GM03348 (cell line): ENCODE results near the gene FFAR1.

Experiments
- DNase-seq: peaks from one replicate; pipeline ENCODE4 v3.0.0; 2012; ENCODE audit warnings: low spot score

The FFAR1 gene, protein sequence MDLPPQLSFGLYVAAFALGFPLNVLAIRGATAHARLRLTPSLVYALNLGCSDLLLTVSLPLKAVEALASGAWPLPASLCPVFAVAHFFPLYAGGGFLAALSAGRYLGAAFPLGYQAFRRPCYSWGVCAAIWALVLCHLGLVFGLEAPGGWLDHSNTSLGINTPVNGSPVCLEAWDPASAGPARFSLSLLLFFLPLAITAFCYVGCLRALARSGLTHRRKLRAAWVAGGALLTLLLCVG (N-terminal part only)

DNA sequence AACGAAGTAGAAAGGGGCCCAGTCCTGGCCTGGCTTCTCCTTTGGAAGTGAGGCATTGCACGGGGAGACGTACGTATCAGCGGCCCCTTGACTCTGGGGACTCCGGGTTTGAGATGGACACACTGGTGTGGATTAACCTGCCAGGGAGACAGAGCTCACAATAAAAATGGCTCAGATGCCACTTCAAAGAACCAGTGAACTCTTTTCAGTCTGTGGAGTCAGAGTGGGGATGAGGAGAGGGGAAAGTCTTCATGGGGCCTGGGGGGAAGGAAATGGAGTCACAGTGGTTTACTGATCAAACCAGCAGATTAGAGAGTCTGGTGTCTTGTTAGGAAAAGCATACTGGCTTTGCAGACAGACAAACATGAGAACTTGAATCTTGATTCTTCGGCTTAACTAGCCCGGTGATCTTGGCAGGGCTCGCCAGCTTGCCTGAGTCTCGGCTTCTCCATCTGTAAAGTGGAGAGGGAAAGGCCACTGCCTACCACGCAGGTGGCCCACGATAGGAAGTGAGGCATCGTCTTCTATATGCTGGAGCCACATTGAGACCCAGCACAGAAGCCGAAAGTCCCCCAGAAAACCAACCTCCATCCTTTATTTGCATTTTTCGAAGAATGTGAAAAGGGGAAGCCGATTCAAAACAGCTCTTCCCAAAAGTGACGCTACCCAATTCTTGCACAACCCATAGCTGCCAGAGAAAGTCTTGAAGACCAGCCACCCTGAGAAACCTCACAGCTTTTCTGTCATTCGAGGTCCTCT lies at the start of gene FFAR1:
TSS of gene FFAR1 (plus strand) at position 732 of the 759 bp plus-strand sequence. CDS start 3,650 bp downstream, outside the sequence.
- no peak for DNase-seq

DNA sequence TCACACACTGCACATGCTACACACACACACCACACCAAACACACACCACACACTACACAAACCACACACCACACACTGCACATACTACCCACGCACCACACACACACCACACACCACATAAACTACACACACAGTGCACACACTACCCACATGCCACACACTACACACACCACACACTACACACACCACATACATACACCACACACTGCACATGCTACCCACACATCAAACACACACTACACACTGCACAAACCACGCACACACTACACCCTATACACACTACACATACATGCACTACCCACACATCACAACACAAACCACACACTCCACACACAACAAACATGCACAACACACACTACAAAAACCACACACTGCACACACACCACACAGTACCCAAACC lies 49.8 kb upstream of the FFAR1 start:
- DNase-seq = no peak

DNA sequence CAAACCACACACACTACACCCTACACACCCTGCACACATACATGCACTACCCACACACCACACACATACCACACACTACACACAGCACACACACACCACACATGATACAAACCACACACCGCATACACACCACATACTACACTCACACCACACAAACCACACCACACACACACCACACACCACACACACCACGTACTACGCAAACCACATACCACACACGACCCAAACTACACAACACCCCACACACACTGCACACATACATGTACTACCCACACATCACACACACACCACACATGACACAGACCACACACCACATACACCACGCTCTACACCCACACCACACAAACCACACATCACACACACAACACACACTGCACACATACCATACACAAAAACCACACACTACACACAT lies 49.1 kb upstream of the FFAR1 start:
- DNase-seq = no peak

DNA sequence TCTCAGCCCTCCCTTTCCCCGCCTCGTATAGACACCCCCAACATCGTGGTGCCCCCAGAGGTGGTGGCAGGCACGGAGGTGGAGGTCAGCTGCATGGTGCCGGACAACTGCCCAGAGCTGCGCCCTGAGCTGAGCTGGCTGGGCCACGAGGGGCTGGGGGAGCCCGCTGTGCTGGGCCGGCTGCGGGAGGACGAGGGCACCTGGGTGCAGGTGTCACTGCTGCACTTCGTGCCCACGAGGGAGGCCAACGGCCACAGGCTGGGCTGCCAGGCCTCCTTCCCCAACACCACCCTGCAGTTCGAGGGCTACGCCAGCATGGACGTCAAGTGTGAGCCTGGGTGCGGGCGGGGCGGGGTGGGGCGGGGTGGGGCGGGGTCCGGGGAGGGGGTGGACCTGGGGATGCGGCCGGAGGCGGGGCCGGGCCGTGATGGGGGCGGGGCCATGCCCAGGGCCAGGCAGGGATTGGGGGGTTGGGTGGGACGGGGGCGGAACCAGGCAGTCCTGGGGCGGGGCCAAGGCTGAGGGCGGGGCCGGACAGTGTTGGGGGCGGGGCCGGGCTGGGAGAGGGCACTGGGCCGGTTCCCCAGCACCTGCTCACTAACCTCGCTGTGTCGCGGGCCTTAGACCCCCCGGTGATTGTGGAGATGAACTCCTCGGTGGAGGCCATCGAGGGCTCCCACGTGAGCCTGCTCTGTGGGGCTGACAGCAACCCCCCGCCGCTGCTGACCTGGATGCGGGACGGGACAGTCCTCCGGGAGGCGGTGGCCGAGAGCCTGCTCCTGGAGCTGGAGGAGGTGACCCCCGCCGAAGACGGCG lies 48.0 kb upstream of the FFAR1 start:
- DNase-seq = no peak

DNA sequence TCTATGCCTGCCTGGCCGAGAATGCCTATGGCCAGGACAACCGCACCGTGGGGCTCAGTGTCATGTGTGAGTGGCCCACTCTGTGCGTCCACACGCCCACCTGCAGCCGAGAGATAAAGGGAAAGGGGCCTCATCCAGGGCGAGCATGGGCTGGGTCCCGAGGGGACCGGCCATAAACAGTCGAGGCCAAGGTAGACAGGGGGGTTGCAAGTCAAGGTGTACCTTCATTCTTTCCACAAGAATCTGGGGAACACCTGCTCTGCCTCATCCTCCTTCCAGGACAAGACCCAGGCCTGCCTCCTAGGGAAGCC lies 47.4 kb upstream of the FFAR1 start:
- DNase-seq = no peak

DNA sequence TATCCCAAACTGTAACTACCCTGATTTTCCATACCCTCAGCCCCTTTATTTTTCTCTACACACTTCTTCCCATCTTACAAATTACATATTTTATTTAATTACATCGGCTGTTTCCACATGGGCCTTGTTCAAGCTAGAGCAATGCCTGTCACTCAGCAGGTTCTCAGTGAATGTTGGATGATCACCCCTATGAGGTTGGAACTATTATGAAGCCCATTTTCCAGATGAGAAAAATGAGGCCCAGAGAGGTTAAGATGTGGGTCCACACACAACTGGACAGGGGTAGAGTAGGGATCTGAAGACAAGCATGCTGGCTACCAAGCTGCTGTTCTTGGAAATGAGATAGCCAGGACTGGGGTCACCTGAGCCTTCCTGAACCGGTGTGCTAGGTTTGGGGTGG lies 45.7 kb upstream of the FFAR1 start:
- DNase-seq = no peak

DNA sequence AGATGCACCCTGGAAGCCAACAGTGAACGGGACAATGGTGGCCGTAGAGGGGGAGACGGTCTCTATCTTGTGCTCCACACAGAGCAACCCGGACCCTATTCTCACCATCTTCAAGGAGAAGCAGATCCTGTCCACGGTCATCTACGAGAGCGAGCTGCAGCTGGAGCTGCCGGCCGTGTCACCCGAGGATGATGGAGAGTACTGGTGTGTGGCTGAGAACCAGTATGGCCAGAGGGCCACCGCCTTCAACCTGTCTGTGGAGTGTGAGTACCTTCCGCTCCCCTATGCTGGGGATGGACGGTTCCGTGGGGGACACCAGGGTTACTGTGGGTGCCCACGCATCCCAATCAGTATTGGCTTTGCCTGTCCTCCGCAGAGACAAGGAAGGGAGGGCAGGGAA lies 45.3 kb upstream of the FFAR1 start:
- DNase-seq = no peak

DNA sequence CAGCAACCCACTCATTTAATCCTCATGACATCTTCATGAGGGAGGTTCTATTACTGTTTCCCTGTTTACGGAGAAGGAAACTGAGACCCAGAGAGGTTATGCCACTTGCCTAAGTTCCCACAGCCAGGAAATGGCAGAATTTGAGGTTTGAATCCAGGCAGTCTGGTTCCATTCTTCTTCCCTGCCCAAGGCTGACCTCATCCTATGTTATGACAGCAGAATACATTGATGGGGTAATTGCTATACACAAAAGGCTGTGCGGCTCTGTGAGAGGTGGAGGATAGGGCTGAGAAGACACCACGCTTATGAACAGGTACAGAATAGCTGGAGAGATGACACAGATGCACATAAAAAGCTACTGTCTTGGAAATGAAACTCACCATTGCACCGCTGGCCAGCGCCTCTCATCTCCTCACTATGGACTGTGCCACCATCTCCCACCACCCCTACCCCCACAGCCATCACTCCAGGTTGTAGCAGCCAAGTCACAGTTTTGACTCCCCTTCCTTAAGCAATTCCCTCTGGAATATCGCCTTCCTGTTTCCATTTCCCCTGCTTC lies 44.3 kb upstream of the FFAR1 start:
- DNase-seq = no peak

DNA sequence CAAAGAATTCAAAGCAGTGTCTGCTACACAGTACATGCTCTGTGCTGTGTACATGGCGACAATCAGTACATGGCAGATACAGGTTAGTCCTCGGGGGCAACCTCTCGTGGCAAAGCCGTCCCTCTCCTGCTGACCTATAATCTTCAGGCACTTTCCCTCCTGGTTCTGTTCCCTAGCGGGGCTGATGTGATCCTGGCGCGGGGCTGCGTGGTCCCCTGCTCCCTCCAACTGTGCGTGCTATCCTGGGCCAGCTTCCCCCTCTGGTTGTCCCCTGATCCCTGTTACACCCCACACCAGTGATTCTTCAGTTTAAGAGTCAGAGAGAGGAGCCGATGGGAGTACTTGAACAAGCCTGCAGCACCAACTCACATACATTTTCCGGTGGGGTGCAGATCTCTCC lies 43.7 kb upstream of the FFAR1 start:
- DNase-seq = no peak

DNA sequence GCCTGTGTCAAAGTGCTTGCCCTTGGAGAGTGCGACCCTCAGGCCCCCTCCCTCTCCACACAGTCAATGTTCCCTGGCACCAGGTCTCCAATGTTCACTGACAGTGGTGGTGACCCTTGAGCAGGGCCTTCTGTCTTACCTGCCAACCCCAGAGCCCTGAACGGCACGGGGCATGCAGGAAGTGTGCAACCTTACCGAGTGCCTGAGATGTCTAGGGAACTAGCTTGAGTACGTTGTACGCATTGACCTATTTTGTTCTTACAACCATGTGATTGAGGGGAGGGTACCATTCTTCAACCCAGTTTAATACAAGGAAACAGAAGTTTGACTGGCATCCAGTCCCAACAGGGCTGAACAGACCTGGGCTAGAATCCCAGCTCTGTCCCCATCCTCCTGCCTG lies 42.5 kb upstream of the FFAR1 start:
- no peak for DNase-seq

DNA sequence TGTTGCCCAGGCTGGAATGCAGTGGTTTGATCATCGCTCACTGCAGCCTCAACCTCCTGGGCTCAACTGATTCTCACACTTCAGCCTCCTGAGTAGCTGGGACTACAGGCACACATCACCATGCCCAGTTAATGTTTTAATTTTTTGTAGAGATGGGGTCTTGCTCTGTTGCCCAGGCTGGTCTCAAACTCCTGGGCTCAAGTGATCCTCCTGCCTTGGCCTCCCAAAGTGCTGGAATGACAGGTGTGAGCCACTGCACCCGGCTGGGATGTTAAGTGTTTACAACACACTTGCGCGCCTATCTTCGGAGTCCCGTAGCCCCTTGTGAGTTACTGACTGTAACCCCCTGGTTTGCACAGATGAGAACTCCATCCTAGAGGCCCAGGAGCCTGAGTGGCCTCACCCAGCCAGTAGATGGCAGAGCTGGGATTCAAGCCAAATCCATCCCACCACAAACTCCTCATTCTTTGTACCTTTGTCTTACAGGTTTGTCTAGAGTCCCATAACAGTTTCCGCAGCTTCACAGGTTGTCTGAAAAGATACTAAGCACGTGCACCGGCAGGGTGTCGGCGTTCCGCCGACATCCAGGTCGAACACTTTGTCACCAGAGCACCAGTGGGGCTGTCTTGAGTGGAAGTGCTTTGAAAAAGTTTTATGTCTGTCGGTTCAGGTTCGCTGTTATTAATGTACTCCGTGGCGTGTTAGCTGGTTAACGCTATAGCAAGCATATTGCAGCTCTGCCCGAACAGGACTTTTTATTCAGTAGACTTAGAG lies 41.0 kb upstream of the FFAR1 start:
- no peak for DNase-seq

DNA sequence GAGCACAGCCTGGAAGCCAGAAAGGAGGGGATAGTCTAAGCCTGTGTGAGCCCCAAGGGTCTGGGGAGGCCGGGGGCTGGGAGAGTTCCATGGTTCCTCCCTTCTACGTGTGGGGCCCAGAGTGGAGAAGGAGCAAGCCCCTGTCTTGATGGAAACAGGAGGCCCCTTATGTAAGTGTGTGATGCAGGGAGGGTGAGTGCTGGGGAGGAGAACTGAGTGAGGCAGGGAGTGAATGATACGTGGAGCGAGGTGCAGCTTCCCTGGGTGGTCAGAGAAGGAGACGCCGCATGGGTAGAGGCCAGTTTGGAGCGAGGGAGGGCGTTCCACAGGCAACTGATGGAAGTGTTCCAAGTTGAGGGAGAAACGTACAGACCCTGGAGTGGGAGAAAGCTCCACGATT lies 39.8 kb upstream of the FFAR1 start:
- no peak for DNase-seq

DNA sequence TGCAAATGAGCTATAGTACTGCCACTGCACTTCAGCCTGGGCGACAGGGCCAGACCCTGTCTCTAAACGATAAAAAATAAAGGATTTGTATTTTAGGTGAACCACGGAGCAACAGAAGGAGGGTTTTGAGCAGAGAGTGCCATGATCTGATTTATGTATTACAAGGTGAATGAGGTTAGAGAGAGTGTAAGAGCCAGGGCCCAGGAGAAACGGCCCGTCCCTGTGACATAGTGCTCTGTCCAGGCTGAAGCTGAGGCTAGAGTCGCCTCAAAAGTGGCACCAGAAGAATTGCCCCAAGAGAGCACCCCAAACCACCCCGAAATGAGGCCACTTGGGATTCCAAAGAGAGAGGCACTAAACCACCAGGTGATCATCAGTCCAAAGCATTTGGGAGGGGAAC lies 38.8 kb upstream of the FFAR1 start:
- no peak for DNase-seq

DNA sequence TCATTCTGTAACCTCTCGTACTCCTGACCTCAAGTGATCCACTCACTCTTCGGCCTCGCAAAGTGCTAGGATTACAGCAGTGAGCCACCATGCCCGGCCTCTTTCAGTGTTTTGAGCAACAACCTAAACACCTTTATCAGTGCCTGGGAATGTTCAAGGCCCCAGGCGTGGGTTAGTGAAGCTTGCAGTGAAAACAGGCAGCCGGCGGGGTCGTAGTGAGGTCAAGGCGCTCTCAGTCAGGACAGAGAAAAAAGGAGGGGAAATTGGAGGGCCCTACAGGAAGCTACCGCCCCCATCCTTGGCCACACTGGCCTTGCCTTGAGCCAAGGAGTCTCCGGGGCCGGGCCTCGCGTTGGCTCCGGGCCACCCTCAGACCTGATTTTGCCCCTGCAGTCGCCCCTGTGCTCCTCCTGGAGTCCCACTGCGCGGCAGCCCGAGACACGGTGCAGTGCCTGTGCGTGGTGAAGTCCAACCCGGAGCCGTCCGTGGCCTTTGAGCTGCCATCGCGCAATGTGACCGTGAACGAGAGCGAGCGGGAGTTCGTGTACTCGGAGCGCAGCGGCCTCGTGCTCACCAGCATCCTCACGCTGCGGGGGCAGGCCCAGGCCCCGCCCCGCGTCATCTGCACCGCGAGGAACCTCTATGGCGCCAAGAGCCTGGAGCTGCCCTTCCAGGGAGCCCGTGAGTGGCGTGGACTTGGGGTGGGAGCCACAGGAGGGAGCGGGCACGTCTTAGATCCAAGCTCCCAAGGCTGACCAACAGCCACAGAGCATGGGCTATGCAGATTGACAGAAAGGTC lies 38.0 kb upstream of the FFAR1 start:
- no peak for DNase-seq

DNA sequence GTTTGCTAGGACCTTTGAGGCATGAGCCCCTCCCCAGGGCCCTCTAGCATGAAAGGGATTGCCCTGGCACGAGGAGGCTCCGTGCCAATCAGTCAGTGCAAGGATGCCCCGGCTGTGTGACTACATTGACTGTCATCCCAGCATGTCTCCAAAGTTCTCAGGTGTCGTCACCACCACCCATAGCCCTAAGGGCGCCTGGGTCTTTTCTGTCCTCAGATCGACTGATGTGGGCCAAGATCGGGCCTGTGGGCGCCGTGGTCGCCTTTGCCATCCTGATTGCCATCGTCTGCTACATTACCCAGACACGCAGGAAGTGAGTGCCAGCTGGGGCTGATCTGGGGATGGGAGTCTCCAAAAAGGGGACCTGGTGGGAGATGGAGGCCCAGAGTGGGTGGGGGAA lies 37.4 kb upstream of the FFAR1 start:
- DNase-seq = no peak

DNA sequence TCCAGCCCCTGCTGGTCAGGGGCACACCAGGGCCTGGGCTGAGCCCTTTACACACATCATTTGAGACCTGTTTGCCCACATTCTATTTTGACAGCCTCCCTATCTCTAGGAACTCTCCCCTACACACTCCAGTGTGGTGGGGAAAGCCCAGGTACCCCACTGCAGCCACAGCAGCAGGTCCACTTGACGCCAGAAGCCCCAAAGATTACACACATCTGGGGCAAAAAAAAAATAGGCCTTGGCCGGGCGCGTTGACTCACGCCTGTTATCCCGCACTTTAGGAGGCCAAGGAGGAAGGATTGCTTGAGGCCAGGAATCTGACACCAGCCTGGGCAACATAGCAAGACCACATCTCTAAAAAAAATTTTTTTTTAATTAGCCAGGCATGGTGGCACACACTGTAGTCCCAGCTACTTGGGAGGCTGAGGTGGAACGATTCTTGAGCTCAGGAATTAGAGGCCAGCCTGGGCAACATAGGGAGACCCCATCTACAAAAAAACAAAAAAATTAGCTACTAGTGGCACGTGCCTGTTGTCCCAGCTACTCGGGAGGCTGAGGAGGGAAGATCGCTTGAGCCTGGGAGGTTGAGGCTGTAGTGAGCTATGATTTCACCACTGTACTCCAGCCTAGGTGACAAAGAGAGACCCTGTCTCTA lies 36.8 kb upstream of the FFAR1 start:
- no peak for DNase-seq

DNA sequence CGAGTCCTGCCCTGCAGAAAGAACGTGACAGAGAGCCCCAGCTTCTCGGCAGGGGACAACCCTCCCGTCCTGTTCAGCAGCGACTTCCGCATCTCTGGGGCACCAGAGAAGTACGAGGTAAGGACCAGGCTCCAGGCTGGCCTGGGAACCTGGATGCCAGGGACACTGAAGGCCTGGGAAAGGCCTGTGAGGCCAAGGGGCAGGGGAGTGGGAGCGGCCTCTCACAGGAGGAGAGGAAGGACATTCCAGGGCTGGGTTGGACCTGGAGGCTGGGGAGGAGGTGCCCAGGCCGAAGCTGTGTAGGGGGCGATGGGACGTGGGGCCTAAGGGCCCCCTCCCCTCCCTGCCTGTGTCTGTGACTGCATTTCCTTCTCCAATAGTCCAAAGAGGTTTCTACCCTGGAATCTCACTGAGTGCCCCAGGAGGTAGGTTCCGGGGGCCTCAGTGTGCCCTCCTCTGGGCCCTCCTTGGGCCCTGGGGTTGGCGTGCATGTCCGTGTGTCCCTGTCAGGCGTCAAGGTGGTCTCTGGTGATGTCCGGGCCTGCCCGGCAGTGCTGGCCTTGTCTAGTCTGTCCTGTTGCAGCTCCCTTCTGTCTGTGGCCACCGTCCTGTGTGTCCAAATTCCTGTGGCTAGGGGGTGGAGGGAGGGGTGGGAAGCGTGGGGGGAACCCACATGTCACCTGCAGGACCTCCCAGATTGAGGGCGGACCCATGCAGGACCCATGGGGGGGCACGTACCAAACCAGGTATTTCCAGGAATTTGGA lies 35.6 kb upstream of the FFAR1 start:
- no peak for DNase-seq

DNA sequence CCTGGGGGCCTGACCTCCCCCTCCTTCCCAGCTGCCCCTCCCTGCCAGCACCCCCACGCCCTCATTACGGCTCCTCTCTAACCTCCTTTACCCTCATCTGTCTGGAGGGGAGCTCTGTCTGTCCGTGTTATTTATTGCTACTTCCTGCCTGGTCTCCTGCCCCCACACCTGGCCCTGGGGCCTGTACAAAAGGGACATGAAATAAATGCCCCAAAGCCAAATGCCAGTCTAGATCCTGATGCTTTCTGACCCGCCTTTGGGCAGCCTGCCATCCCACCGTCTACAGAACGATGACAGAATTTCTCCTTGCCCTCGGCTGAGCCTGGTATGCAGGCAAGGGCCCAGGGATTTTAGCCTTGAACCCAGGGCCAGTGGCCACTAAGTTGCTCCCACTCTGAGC lies 34.1 kb upstream of the FFAR1 start:
- DNase-seq = no peak

DNA sequence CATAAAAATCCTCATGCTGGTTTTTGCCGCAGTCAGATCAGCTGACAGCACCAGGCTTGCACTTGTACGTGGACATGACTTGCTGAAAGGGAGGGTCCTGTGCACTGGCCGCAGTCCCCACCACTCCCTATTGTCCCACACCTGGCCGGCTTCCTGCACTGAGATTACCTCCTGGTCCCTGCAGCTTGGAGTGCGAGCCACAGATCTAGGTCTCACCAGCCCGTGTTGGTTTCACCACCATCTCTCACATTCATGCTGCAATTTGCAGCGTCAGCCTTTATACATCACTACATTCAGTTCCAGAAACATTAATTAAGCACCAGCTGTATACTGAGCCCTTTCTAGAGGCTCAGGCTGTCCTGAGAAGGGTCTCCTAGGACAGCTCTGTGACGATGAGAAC lies 33.7 kb upstream of the FFAR1 start:
- no peak for DNase-seq

DNA sequence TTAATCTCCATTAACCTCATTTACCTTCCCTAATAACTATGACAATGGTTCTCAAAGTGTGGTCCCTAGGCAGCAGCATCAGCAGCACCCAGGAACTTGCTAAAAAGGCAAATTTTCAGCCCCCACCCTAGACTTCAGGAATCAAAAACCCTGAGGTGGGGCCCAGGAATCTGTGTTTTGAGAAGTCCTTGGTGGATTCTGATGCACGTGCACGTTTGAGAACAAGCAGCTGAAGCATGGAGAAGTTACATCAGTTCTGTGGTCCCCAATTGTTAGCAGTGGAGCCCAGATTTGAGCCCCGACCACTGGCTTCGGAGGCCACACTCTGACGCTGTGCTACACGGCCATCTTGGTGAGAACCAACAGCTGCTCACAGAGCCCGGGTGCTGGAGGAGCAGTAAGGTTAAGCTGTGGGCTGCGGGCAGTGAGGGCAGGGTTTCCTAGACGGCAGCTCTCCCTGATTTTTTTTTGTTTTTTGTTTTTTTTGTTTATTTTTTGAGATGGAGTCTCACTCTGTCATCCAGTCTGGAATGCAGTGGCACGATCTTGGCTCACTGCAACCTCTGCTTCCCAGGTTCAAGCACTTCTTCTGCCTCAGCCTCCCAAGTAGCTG lies 32.7 kb upstream of the FFAR1 start:
- no peak for DNase-seq
